GM12872 (cell line): ENCODE results near the gene PRRT2.

Experiments
- CTCF ChIP-seq: IDR thresholded peaks from 3 replicates; pipeline ENCODE4 v1.5.1; 2011; ENCODE audit warnings: low read depth, mild to moderate bottlenecking, low read length, moderate library complexity; ENCODE audit not compliant: insufficient read depth

The PRRT2 gene

GRCh38 chr16:29834079-29834478 is 22.1 kb downstream of the PRRT2 start:
- TF ChIP-seq CTCF, result no peak

- no peak for TF ChIP-seq CTCF
These were observed 23.9 kb downstream of the PRRT2 start for GRCh38 chr16:29835926-29836325.

GRCh38 chr16:29836623-29837022 is 24.6 kb downstream of the PRRT2 start:
- TF ChIP-seq CTCF, result no peak

- TF ChIP-seq CTCF, result no peak
These were observed 25.8 kb downstream of the PRRT2 start for GRCh38 chr16:29837841-29838240.

- no peak for TF ChIP-seq CTCF
These were observed 27.8 kb downstream of the PRRT2 start for GRCh38 chr16:29839822-29840221.

- TF ChIP-seq CTCF, result no peak
These were observed 28.2 kb downstream of the PRRT2 start for GRCh38 chr16:29840240-29840639.

- no peak for TF ChIP-seq CTCF
These were observed 29.6 kb downstream of the PRRT2 start for GRCh38 chr16:29841631-29842030.

GRCh38 chr16:29842732-29843346 is 30.8 kb downstream of the PRRT2 start:
- TF ChIP-seq CTCF, result 0 out of 3 replicates have a peak, but pooled peaks have one; percentile 16
